ENCODE measurements around the gene LST1.
"Not testable (repeated sequence)": the region's sequence is repeated elsewhere in the genome, so short reads cannot be mapped to it uniquely, and the experiment has no call there.

The LST1 gene

GRCh38 chr6:31588871-31589650 lies 3.0 kb downstream of the LST1 start:
- CTCF ChIA-PET = interaction anchor here (39.5 to 54.8 kb wide), 2 partner anchors 3 to 24 kb away, joined by 2725 read pairs; partner anchors contain the start of genes ATP6V1G2, DDX39B, LST1 and LTA
- DNase-seq (ENCODE audit: extremely low spot score) = no peak
- POLR2A ChIA-PET = interaction anchor here (0.5 to 1.7 kb wide), 2 partner anchors 14 kb away, joined by 3 to 5 read pairs; partner anchors contain the start of gene TNF
- TF ChIP-seq, protein P1, sequence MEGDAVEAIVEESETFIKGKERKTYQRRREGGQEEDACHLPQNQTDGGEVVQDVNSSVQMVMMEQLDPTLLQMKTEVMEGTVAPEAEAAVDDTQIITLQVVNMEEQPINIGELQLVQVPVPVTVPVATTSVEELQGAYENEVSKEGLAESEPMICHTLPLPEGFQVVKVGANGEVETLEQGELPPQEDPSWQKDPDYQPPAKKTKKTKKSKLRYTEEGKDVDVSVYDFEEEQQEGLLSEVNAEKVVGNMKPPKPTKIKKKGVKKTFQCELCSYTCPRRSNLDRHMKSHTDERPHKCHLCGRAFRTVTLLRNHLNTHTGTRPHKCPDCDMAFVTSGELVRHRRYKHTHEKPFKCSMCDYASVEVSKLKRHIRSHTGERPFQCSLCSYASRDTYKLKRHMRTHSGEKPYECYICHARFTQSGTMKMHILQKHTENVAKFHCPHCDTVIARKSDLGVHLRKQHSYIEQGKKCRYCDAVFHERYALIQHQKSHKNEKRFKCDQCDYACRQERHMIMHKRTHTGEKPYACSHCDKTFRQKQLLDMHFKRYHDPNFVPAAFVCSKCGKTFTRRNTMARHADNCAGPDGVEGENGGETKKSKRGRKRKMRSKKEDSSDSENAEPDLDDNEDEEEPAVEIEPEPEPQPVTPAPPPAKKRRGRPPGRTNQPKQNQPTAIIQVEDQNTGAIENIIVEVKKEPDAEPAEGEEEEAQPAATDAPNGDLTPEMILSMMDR (IDR thresholded peaks at IDR 0.05; ENCODE audit: control extremely low read depth, extremely low read depth, low read depth, missing control alignments) = no peak

DNA sequence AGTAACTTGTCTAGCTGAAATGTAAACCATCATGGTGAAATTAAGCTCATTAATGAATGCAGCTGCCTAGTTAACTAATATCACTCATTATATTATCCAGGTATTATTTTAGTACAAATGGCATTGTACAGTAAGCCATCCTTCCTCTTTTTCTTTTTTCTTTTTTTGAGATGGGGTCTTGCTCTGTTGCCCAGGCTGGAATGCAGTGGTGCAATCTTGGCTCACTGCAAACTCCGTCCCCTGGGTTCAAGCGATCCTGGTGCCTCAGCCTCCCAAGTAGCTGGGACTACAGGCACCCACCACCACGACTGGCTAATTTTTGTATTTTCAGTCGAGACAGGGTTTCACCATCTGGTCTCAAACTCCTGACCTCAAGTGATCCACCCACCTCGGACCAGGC lies 4.6 kb downstream of the LST1 start:
- POLR2A ChIA-PET = interaction anchor here (1.7 kb wide), 1 partner anchor 15 kb away, joined by 5 read pairs; the partner anchor contains the start of gene TNF
- CTCF ChIA-PET = interaction anchor here (39.5 to 54.8 kb wide), 2 partner anchors 1 to 26 kb away, joined by 2725 read pairs; partner anchors contain the start of genes ATP6V1G2, DDX39B, LST1 and LTA
- DNase-seq (ENCODE audit: extremely low spot score) = not testable (repeated sequence)

- TF ChIP-seq, protein P1 (IDR thresholded peaks at IDR 0.05; ENCODE audit: control extremely low read depth, extremely low read depth, low read depth, missing control alignments) = no peak
- CTCF ChIA-PET = interaction anchor here (0.9 to 39.5 kb wide), 6 partner anchors 9 to 99 kb away, joined by 3 to 2725 read pairs (median 4); partner anchors contain the start of genes ATP6V1G2, DDX39B, LST1 and LTA
- POLR2A ChIA-PET = interaction anchor here (0.7 to 4.3 kb wide), 9 partner anchors 11 to 130 kb away, joined by 3 to 66 read pairs (median 5); partner anchors contain the start of genes ATP6V1G2, BAG6, DDX39B and GPANK1
- no peak for DNase-seq (ENCODE audit: extremely low spot score)
These were observed 6.3 kb downstream of the LST1 start for GRCh38 chr6:31592396-31592771.

DNA sequence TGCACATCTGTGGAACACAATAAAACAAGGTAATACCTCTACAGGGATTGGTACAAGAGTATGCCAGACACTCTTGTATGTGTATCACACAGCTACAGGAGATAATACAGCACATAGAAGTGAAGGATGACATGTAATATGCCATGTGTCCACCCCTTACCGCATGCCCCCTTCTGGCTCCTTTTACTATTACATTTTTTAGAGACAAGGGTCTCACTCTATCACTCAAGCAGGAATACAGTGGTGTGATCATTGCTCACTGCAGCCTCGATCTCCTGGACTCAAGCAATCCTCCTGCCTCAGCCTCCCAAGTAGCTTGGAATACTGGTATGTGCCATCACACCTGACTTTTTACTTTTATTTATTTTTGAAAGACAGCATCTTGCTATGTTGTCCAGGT lies 10.9 kb downstream of the LST1 start:
- ChIA-PET POLR2A (interaction anchor here (0.7 kb wide), 1 partner anchor 9 kb away, joined by 3 read pairs; no protein-coding TSS in a partner anchor), CTCF (interaction anchor here (1.0 to 39.5 kb wide), 12 partner anchors 11 to 142 kb away, joined by 3 to 2725 read pairs (median 6); partner anchors contain the start of genes AIF1, ATP6V1G2, C6orf47 and DDX39B)
- TF ChIP-seq, protein P1 (IDR thresholded peaks at IDR 0.05; ENCODE audit: control extremely low read depth, extremely low read depth, low read depth, missing control alignments) = peak; percentile 36
- DNase-seq (ENCODE audit: extremely low spot score) = no peak

- ChIA-PET POLR2A (interaction anchor here (0.7 kb wide), 1 partner anchor 31 kb away, joined by 3 read pairs; no protein-coding TSS in a partner anchor), CTCF (interaction anchor here (6.9 to 39.5 kb wide), 2 partner anchors 10 to 43 kb away, joined by 83 to 2725 read pairs; partner anchors contain the start of genes ATP6V1G2, DDX39B, LST1 and LTA)
- no peak for DNase-seq (ENCODE audit: extremely low spot score)
- TF ChIP-seq, protein P1 (IDR thresholded peaks at IDR 0.05; ENCODE audit: control extremely low read depth, extremely low read depth, low read depth, missing control alignments) = no peak
These were observed 21.2 kb downstream of the LST1 start for GRCh38 chr6:31607317-31607716.

DNA sequence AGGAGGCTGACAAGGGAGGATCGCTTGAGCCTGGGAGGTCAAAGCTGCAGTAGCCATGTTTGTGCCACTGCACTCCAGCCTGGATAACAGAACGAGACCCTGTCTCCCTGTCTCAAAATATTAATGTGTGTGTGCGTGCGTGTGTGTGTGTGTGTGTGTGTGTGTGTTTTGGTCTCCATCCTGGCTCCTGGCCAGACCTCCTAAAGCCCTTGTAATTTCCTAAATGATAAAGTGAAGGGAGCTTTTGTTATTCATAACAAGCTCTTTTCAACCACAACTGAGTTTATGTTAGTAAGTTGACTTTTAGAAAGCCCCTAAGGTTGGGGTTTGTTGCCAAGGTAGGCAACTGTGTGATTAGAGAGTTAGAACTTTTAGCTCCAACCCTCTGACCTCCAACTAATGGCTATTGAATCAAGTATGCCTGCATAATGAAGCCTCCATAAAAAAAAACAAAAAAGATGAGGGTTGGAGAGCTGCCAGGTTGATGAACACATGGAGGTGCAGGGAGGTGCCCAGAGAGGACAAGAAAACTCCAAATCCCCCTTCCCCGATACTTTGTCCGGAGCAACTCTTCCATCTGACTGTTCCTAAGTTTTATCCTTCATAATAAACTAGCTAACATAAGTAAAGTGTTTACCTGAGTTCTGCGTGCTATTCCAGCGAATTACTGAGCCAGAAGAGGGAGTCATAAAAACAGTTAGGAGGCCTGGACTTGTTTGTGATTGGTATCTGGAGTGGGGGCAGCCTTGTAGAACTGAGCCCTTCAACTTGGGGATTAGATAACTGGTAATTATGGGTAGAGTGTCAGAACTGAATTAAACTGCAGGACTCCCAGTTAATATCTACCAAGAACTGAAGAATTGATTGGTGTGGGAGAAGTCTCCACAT lies 23.7 kb downstream of the LST1 start:
- no peak for DNase-seq (ENCODE audit: extremely low spot score)
- ChIA-PET CTCF (interaction anchor here (2.3 to 39.5 kb wide), 3 partner anchors 12 to 117 kb away, joined by 5 to 2725 read pairs (median 83); partner anchors contain the start of genes ATP6V1G2, DDX39B, LST1 and LTA), POLR2A (no interaction called here)
- TF ChIP-seq, protein P1 (IDR thresholded peaks at IDR 0.05; ENCODE audit: control extremely low read depth, extremely low read depth, low read depth, missing control alignments) = no peak

Data from GM10248 (cell line).